Muscle layer of duodenum (tissue), 2 donors: Measurements from ENCODE around the gene ULK4.

Source experiments
- H3K27ac ChIP-seq: one replicate; pipeline ENCODE4 v1.7.0; 2013; ENCODE audit warnings: mild to moderate bottlenecking, low read length
- H3K27me3 ChIP-seq: one replicate; pipeline ENCODE4 v1.7.0; 2013; ENCODE audit warnings: low read depth, mild to moderate bottlenecking, control low read depth, low read length
- H3K36me3 ChIP-seq, 2 donors: one replicate each; pipeline ENCODE4 v1.7.0; 2013; ENCODE audit warnings: low read length in 2 of 2, control low read depth in 1 of 2, mild to moderate bottlenecking in 1 of 2; ENCODE audit not compliant: insufficient read depth in 2 of 2, control insufficient read depth in 1 of 2
- H3K4me1 ChIP-seq, 2 donors: one replicate each; pipeline ENCODE4 v1.7.0; 2013; ENCODE audit warnings: low read length in 2 of 2, mild to moderate bottlenecking in 2 of 2, control low read depth in 1 of 2, moderate library complexity in 1 of 2; ENCODE audit not compliant: insufficient read depth in 2 of 2, control insufficient read depth in 1 of 2
- H3K4me3 ChIP-seq, 2 donors: one replicate each; pipeline ENCODE4 v1.7.0; 2013; ENCODE audit warnings: low read length in 2 of 2, low read depth in 1 of 2, mild to moderate bottlenecking in 1 of 2
- H3K9me3 ChIP-seq, 2 donors: one replicate each; pipeline ENCODE4 v1.7.0; 2013; ENCODE audit warnings: low read length in 2 of 2, control low read depth in 1 of 2, mild to moderate bottlenecking in 1 of 2; ENCODE audit not compliant: control insufficient read depth in 1 of 2
- donor health status: healthy.

The ULK4 gene

DNA sequence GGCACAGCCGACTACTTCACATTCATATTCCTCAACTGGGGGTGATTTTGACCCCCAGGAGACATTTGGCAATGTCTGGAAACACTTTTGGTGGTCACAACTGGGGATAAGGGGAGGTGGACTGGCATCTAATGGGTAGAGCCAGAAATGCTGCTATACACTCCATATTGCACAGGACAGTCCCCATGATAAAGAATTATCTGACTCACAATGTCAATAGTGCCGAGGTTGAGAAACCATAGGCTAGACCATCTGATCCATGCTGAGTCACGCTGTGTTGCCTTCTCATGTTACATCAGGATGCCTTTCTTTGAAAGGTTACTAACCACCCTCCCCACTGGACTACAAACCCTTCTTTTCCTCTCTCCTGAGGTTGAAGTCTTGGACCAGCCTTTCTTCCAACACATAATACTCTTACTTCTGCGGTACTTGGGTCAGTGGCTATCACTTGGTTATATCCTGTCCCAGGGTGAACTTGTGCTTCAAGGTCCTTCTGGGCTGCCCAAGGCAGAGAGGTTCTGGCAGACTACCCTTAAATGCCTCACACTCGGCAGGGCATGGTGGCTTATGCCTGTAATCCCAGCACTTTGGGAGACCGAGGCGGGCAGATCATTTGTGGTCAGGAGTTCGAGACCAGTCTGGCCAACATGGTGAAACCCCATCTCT, 693.8 kb downstream of the ULK4 start:
- no peaks in the 10 kb centered on the region for H3K4me1 ChIP-seq
- peaks cover 0 to 5% of the 10 kb centered on the region in 2 donors for H3K9me3 ChIP-seq
- H3K4me3 ChIP-seq = no peak overlapping the region
- H3K27me3 ChIP-seq = no peaks in the 10 kb centered on the region
- no peaks in the 10 kb centered on the region for H3K36me3 ChIP-seq
- no peak overlapping the region for H3K27ac ChIP-seq

DNA sequence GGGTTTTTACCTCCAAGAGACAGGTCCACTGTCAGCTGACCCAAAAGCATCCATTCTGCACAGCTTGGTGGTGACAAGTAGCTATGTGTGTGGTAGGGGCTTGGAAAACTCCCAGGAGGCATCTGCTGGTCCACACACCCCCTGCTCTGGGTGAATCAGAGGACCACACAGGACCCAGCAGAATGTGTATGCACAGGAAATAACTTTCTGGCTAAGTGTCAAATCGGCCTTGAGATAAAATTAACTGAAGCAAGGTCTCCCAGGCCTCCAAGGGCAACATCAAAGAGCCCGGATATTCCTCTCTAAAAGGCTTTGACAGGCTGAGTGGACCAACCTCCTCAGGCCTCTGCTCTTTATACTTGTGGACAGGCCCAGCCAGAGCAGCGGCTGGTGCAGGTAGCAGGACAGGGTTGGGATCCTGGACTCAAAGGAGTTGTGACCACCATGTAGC, 696.1 kb downstream of the ULK4 start:
- Histone ChIP-seq H3K9me3 (no peaks in the 10 kb centered on the region), H3K4me1 (no peaks in the 10 kb centered on the region), H3K27ac (no peak overlapping the region), H3K4me3 (no peak overlapping the region), H3K27me3 (no peaks in the 10 kb centered on the region), H3K36me3 (no peaks in the 10 kb centered on the region)

DNA sequence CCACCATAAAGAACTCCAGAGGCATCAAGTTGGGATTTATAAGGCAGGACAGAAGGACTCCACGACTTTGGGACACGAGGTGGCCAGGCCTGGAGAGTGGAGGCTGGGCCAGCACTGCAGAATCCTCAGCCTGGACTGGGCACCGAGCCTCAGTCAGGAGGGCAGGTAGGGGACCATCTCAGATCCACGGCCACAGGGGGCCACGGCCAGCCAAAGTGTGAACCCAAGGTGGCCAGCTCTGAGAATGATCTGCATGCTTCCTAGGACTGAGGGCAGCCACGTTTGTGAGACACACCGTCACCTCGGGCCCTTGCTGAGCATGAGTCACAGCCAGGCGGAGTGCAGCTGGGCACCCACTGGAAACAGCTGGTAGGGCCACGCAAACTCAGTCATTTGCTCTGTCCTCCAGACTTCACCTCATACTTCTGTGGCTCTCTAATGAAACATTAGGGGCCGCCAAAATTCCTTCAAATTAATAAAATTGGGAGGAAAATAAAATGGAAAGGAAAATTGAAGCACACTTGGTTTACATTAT, 696.8 kb downstream of the ULK4 start:
- Histone ChIP-seq H3K36me3 (no peaks in the 10 kb centered on the region), H3K4me3 (no peak overlapping the region), H3K9me3 (no peaks in the 10 kb centered on the region), H3K27me3 (no peaks in the 10 kb centered on the region), H3K4me1 (no peaks in the 10 kb centered on the region), H3K27ac (no peak overlapping the region)

DNA sequence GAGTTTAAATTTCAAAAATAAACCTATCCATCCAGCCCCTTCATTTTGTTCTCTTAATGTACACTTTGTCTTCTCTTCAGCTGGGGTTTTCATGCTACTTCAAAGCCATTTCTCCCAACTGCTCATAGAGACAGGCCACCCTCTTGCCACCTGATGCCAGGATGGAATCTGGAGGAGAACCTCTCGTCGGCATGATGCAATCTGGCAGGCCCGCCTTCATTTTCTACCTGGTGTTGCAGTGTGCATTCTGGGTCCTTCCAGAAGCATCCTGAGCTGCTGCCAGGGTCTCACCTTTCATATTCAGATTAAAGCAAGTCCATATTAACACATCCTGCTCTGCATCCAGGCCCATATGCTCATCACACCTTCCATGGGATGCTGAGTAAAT, 701.8 kb downstream of the ULK4 start:
- Histone ChIP-seq H3K4me3 (no peak overlapping the region), H3K9me3 (no peaks in the 10 kb centered on the region), H3K27ac (no peak overlapping the region), H3K4me1 (no peaks in the 10 kb centered on the region), H3K36me3 (no peaks in the 10 kb centered on the region), H3K27me3 (no peaks in the 10 kb centered on the region)

DNA sequence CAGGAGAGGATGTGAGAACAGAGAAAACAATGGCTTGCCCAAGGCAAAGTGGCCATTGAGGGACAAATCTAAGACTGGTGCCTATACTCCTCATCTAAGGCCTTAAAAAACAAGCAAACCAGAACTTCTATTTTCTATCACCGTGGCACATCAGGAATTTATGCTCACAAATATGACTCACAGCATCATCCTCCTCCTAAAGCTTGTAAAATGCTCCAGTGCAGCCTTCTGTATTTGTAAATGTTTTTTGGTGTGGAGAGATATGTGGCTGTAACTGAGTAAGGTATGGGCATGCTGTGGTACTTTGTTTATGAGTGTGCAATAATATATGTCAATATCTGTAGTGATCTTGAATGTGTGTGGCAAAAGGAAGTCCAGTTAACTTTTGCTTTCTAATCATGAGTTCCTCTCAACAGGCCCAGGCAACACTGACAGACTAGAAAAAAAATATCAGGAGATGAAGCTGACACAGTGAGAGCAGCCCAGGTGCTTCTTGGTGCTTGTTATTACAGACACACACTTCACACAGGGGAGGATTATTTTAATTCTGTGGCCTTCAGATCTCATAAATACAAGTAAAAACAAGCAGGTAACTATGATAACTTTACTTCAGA, 702.3 kb downstream of the ULK4 start:
- no peak overlapping the region for H3K4me3 ChIP-seq
- H3K36me3 ChIP-seq = no peaks in the 10 kb centered on the region
- no peaks in the 10 kb centered on the region for H3K27me3 ChIP-seq
- no peaks in the 10 kb centered on the region for H3K9me3 ChIP-seq
- no peak overlapping the region for H3K27ac ChIP-seq
- no peaks in the 10 kb centered on the region for H3K4me1 ChIP-seq

GRCh38 chr3:41258239-41258800, 703.6 kb downstream of the ULK4 start:
- Histone ChIP-seq H3K27ac (no peak overlapping the region), H3K27me3 (no peaks in the 10 kb centered on the region), H3K36me3 (no peaks in the 10 kb centered on the region), H3K9me3 (no peaks in the 10 kb centered on the region), H3K4me3 (no peak overlapping the region), H3K4me1 (no peaks in the 10 kb centered on the region)

GRCh38 chr3:41251593-41251992, 710.3 kb downstream of the ULK4 start:
- Histone ChIP-seq H3K27me3 (no peaks in the 10 kb centered on the region), H3K4me1 (no peaks in the 10 kb centered on the region), H3K9me3 (peaks cover 0 to 4% of the 10 kb centered on the region in 2 donors), H3K36me3 (no peaks in the 10 kb centered on the region), H3K4me3 (no peak overlapping the region), H3K27ac (no peak overlapping the region)

GRCh38 chr3:41250825-41251224, 711.1 kb downstream of the ULK4 start:
- Histone ChIP-seq H3K9me3 (peaks cover 0 to 4% of the 10 kb centered on the region in 2 donors), H3K27me3 (no peaks in the 10 kb centered on the region), H3K27ac (no peak overlapping the region), H3K4me3 (no peak overlapping the region), H3K36me3 (no peaks in the 10 kb centered on the region), H3K4me1 (no peaks in the 10 kb centered on the region)

GRCh38 chr3:41249318-41249717, 712.6 kb downstream of the ULK4 start:
- Histone ChIP-seq H3K4me3 (no peak overlapping the region), H3K36me3 (no peaks in the 10 kb centered on the region), H3K4me1 (no peaks in the 10 kb centered on the region), H3K9me3 (peaks cover 0 to 4% of the 10 kb centered on the region in 2 donors), H3K27ac (no peak overlapping the region), H3K27me3 (no peaks in the 10 kb centered on the region)

GRCh38 chr3:41248525-41248924, 713.4 kb downstream of the ULK4 start:
- H3K4me3 ChIP-seq = no peak overlapping the region
- peaks cover 0 to 4% of the 10 kb centered on the region in 2 donors for H3K9me3 ChIP-seq
- peaks cover 0 to 8% of the 10 kb centered on the region in 2 donors for H3K36me3 ChIP-seq
- no peak overlapping the region for H3K27ac ChIP-seq
- no peaks in the 10 kb centered on the region for H3K4me1 ChIP-seq
- no peaks in the 10 kb centered on the region for H3K27me3 ChIP-seq

- no peak overlapping the region for H3K27ac ChIP-seq
- H3K36me3 ChIP-seq = peaks cover 3 to 8% of the 10 kb centered on the region in 2 donors
- no peaks in the 10 kb centered on the region for H3K9me3 ChIP-seq
- no peaks in the 10 kb centered on the region for H3K4me1 ChIP-seq
- H3K4me3 ChIP-seq = no peak overlapping the region
- no peaks in the 10 kb centered on the region for H3K27me3 ChIP-seq
Measured at GRCh38 chr3:41247055-41248004, 714.6 kb downstream of the ULK4 start.
